IPS-NIHi11 (cell line): Measurements from ENCODE around the gene NRSN2.

Experiments
- DNase-seq: peaks from one replicate; pipeline ENCODE4 v3.0.0; 2012; ENCODE audit warnings: mixed read lengths, low spot score

The NRSN2 gene

GRCh38 chr20:397432-398237 lies 50.7 kb downstream of the NRSN2 start:
- no peak for DNase-seq

GRCh38 chr20:399182-399707 lies 52.3 kb downstream of the NRSN2 start:
- DNase-seq: no peak

GRCh38 chr20:400128-400453 lies 53.2 kb downstream of the NRSN2 start:
- no peak for DNase-seq

GRCh38 chr20:400454-401275 lies 53.8 kb downstream of the NRSN2 start:
- peak; percentile 55 for DNase-seq

- DNase-seq: no peak
Observed at GRCh38 chr20:401682-402495, 55.0 kb downstream of the NRSN2 start.

GRCh38 chr20:402496-402885 lies 55.6 kb downstream of the NRSN2 start:
- no peak for DNase-seq

- DNase-seq: no peak
Observed at GRCh38 chr20:402898-403581, 56.1 kb downstream of the NRSN2 start.

GRCh38 chr20:403582-403957 lies 56.7 kb downstream of the NRSN2 start:
- no peak for DNase-seq

GRCh38 chr20:404088-404487 lies 57.2 kb downstream of the NRSN2 start:
- DNase-seq: no peak
